Right atrium auricular region (tissue), 2 donors: ENCODE data around the gene FAM181B. TPM values are rescaled to one million over a fixed set of nuclear protein-coding genes. Genes with fewer than 3 reads are reported as not detected.

Experiments used
- DNase-seq: peaks from one replicate; pipeline ENCODE4 v3.0.0-alpha.2; 2019; ENCODE audit warnings: low spot score
- H3K27ac ChIP-seq, 2 donors: fragments of 200-600 bp; sonication (generic); 1 replicate in 1 of 2; 2 replicates in 1 of 2; pipeline ENCODE4 v1.5.1; 2016 to 2019
- H3K27me3 ChIP-seq, 2 donors: fragments of 200-600 bp; sonication (generic); one replicate each; pipeline versions ENCODE4 v1.5.1 to v1.6.0; 2017 to 2019
- H3K36me3 ChIP-seq: fragments of 200-600 bp; sonication (generic); one replicate; pipeline ENCODE4 v1.5.1; 2016
- H3K4me1 ChIP-seq, 2 donors: fragments of 200-600 bp; sonication (generic); one replicate each; pipeline versions ENCODE4 v1.5.1 to v1.6.0; 2017 to 2019
- H3K4me3 ChIP-seq, 2 donors: fragments of 200-600 bp; sonication (generic); 1 replicate in 1 of 2; 2 replicates in 1 of 2; pipeline ENCODE4 v1.5.1; 2017 to 2019; ENCODE audit warnings: mild to moderate bottlenecking in 1 of 2, moderate library complexity in 1 of 2
- H3K9me3 ChIP-seq, 2 donors: fragments of 200-600 bp; sonication (generic); one replicate each; pipeline ENCODE4 v1.5.1; 2019
- CTCF ChIP-seq, 2 donors: fragments of 200-600 bp; sonication (generic); IDR thresholded peaks; one replicate each; pipeline ENCODE4 v1.5.1; 2019; ENCODE audit warnings: antibody characterized with exemption in 2 of 2
- total RNA-seq, 2 donors: library from RNA; depleted of rRNA; stranded (reverse); fragments of >200 nt; gene quantifications; one replicate each; pipeline ENCODE4 v1.1.0, GENCODE V29; 2016

The FAM181B gene
- total RNA-seq, 2 donors from 2014 or later, result 2.4 to 3.7 TPM

GRCh38 chr11:82720267-82721065, 13.2 kb downstream of the FAM181B start:
- no peak for DNase-seq
- Histone ChIP-seq H3K4me1 (peaks cover 0 to 14% of the 10 kb centered on the region in 2 donors), H3K36me3 (no peaks in the 10 kb centered on the region), H3K9me3 (no peaks in the 10 kb centered on the region), H3K27ac (no peak overlapping the region), H3K4me3 (no peak overlapping the region), H3K27me3 (no peaks in the 10 kb centered on the region)
- TF ChIP-seq CTCF (IDR thresholded peaks at IDR 0.05), result no peak

DNA sequence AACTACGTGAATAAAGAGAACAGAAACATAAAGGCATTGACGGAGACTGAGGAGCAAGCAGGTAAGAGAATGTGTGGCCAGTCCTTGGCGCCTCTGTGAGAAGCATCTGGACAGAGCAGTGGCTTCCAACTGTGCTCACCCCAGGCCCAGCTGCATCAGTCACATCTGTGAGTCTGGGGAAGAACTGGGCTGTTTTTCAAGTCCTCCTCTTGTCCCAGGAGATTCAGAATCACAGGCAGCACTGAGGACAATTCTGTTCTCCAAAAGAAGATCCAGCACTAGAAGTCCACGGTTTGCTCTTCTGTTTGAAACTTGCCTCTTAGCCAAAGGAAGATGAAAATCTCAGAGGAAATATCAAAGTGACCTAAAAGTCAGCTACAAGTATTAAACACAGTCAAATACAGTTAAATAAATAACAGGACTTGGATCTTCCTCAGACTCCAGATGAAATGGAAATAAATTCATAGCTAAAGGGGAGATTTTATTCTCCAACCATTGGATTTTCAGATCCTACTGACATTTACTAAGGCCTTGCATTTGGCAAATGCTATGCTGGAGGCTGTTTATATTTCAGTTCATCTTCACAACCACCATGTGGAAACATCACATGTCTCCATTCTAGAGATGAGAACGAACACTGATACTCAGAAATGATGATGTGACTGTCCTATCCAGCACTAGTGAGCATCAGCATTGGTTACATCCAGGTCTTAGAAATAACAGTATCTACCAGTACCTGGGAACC, 14.1 kb downstream of the FAM181B start:
- Histone ChIP-seq H3K4me1 (peaks cover 0 to 14% of the 10 kb centered on the region in 2 donors), H3K27me3 (no peaks in the 10 kb centered on the region), H3K27ac (no peak overlapping the region), H3K4me3 (no peak overlapping the region), H3K36me3 (no peaks in the 10 kb centered on the region), H3K9me3 (no peaks in the 10 kb centered on the region)
- DNase-seq, result no peak
- no peak for TF ChIP-seq CTCF (IDR thresholded peaks at IDR 0.05)

DNA sequence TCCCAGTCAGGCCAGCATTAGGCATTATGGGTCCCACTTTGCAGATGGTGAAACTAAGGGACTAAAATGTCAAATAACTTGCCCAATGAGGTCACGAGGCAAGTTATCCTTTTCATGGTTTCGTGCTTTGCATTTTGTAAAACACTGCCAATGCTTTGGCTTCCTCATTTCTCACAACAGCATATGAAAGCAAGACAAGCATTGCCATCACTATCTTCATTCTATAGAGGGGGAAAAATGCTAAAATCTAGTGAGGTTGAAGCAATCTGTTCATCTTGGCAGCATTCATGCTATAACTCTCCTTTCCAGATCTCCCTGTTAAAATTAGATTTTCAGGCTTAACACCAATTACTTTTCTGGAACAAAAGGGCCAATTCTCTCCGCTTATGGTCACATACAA, 14.8 kb downstream of the FAM181B start:
- Histone ChIP-seq H3K27ac (no peak overlapping the region), H3K4me1 (peaks cover 0 to 14% of the 10 kb centered on the region in 2 donors), H3K27me3 (no peaks in the 10 kb centered on the region), H3K4me3 (no peak overlapping the region), H3K36me3 (no peaks in the 10 kb centered on the region), H3K9me3 (no peaks in the 10 kb centered on the region)
- TF ChIP-seq CTCF (IDR thresholded peaks at IDR 0.05), result no peak
- DNase-seq, result no peak

- TF ChIP-seq CTCF (IDR thresholded peaks at IDR 0.05), result peak; percentile 41 to 82
- Histone ChIP-seq H3K36me3 (no peaks in the 10 kb centered on the region), H3K4me3 (no peak overlapping the region), H3K4me1 (peaks cover 0 to 14% of the 10 kb centered on the region in 2 donors), H3K27ac (no peak overlapping the region), H3K9me3 (no peaks in the 10 kb centered on the region), H3K27me3 (no peaks in the 10 kb centered on the region)
- DNase-seq, result no peak
These were observed 15.4 kb downstream of the FAM181B start for GRCh38 chr11:82718307-82718706.

DNA sequence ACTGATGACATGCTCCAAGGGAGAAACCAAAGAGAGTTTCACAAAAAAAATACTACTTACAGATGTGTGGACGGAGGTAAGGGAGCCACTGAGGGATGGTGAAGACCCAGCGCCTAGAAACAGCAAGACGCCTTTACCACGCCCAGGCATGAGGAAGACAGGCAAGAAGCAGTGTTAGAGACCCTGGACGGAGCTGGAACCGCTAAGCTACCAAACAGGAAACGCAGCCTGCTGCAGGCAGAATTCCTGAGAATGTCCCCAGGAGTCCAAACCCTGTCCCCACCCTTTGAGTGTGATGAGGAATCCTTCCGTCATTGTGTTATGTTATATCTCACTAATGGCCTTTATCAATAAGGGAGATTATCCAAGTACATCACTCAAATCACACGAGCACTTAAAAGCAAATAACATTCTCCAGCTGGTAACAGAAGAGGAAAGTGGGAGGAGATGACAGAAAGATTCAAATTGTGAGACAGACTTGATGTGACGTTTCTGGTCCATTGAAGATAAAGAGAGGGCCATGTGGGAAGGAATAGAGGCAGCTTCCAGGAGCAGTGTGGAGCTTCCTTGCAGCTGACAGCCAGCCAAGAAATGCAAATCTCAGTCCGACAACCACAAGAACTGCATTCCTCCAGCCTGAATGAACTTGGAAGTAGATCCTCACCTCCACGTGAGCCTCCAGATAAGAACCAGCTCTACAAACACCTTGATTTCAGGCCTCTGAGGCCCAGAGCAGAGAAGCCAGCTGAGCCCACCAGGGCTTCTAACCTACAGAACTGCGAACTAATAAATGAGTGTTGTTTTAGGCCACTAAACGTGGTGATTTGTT, 19.1 kb downstream of the FAM181B start:
- no peak for TF ChIP-seq CTCF (IDR thresholded peaks at IDR 0.05)
- Histone ChIP-seq H3K36me3 (no peaks in the 10 kb centered on the region), H3K4me1 (peaks cover 0 to 5% of the 10 kb centered on the region in 2 donors), H3K27ac (no peak overlapping the region), H3K4me3 (no peak overlapping the region), H3K9me3 (no peaks in the 10 kb centered on the region), H3K27me3 (no peaks in the 10 kb centered on the region)
- DNase-seq, result no peak
